AG04449 (cell line): ENCODE data around the gene ARHGEF37.
A peak's percentile ranks its signal among the peaks of the same experiment; 100 is the strongest.

Experiments used
- CTCF ChIA-PET: fragments of 350-600 bp; formaldehyde crosslinking; extraction: SDS; loops from one replicate; lab custom pipeline; 2021; ENCODE audit warnings: antibody characterized with exemption; lab: Yijun Ruan, JAX
- POLR2A ChIA-PET: fragments of 400-600, 350-600 bp; formaldehyde crosslinking; extraction: SDS; loops from one replicate; lab custom pipeline; 2020; ENCODE audit warnings: antibody characterized with exemption, inconsistent platforms; lab: Yijun Ruan, JAX
- DNase-seq: peaks from one replicate; pipeline ENCODE4 v3.0.0-alpha.2; 2010; ENCODE audit warnings: low read depth, low spot score
- H3K4me3 ChIP-seq: 2 replicates; pipeline ENCODE4 v1.5.1; 2011; ENCODE audit warnings: low read depth, mild to moderate bottlenecking, control low read depth, low read length
- TF ChIP-seq, protein P1 (sequence below): IDR thresholded peaks from one replicate; pipeline ENCODE4 v1.5.1; 2011; ENCODE audit warnings: mild to moderate bottlenecking, moderate library complexity, low read length, control low read depth, inconsistent platforms; ENCODE audit not compliant: insufficient read depth; ENCODE audit errors: missing control alignments

ARHGEF37 gene

GRCh38 chr5:149572576-149573231, 8.6 kb upstream of the ARHGEF37 start:
- POLR2A ChIA-PET: no interaction called here
- CTCF ChIA-PET: interaction anchor here (0.9 to 3.7 kb wide), 4 partner anchors 8 to 205 kb away, joined by 3 to 18 read pairs (median 4); no protein-coding TSS in a partner anchor
- no peak overlapping the region for H3K4me3 ChIP-seq
- DNase-seq: no peak
- TF ChIP-seq, protein P1, sequence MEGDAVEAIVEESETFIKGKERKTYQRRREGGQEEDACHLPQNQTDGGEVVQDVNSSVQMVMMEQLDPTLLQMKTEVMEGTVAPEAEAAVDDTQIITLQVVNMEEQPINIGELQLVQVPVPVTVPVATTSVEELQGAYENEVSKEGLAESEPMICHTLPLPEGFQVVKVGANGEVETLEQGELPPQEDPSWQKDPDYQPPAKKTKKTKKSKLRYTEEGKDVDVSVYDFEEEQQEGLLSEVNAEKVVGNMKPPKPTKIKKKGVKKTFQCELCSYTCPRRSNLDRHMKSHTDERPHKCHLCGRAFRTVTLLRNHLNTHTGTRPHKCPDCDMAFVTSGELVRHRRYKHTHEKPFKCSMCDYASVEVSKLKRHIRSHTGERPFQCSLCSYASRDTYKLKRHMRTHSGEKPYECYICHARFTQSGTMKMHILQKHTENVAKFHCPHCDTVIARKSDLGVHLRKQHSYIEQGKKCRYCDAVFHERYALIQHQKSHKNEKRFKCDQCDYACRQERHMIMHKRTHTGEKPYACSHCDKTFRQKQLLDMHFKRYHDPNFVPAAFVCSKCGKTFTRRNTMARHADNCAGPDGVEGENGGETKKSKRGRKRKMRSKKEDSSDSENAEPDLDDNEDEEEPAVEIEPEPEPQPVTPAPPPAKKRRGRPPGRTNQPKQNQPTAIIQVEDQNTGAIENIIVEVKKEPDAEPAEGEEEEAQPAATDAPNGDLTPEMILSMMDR: no peak

DNA sequence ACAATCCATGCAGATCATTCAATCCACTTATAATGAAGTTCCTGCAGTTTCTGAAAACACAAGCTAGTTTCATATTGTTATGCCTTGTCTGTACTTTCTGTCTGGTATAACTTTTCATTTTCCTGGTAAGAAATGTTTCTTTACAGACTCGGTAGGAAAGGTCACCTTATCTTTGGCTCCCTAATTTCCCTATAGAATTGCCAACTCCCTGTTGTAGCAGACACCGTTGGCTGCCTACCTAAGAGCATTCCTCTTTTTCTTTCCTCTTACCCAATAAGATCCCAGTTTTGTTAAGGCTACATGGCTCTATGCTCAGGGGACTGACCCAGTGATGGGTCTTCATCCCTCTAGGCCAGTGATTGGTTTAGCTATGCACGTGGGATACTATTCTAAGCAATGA, 6.2 kb upstream of the ARHGEF37 start:
- CTCF ChIA-PET: interaction anchor here (0.9 to 3.7 kb wide), 2 partner anchors 10 to 135 kb away, joined by 3 to 18 read pairs; no protein-coding TSS in a partner anchor
- DNase-seq: no peak
- TF ChIP-seq, protein P1: no peak
- POLR2A ChIA-PET: no interaction called here
- no peak overlapping the region for H3K4me3 ChIP-seq

- ChIA-PET POLR2A (no interaction called here), CTCF (interaction anchor here (0.9 to 3.7 kb wide), 4 partner anchors 8 to 136 kb away, joined by 3 to 18 read pairs (median 4); no protein-coding TSS in a partner anchor)
- DNase-seq: no peak
- TF ChIP-seq, protein P1: no peak
- H3K4me3 ChIP-seq: no peak overlapping the region
These were observed 5.3 kb upstream of the ARHGEF37 start for GRCh38 chr5:149576021-149576420.

GRCh38 chr5:149578896-149579295, 2.4 kb upstream of the ARHGEF37 start:
- ChIA-PET CTCF (interaction anchor here (0.6 to 6.9 kb wide), 7 partner anchors 14 to 211 kb away, joined by 3 to 36 read pairs (median 4); no protein-coding TSS in a partner anchor), POLR2A (interaction anchor here (1.0 kb wide), 1 partner anchor 157 kb away, joined by 3 read pairs; no protein-coding TSS in a partner anchor)
- TF ChIP-seq, protein P1: no peak
- no peak overlapping the region for H3K4me3 ChIP-seq
- DNase-seq: no peak

GRCh38 chr5:149580808-149581191, 498 bp upstream of the ARHGEF37 start:
- H3K4me3 ChIP-seq: peak overlapping the region; percentile 57
- POLR2A ChIA-PET: interaction anchor here (0.6 kb wide), 1 partner anchor 16 kb away, joined by 3 read pairs; no protein-coding TSS in a partner anchor
- TF ChIP-seq, protein P1: no peak
- DNase-seq: no peak
- CTCF ChIA-PET: interaction anchor here (0.9 to 6.9 kb wide), 5 partner anchors 16 to 215 kb away, joined by 4 to 36 read pairs (median 9); no protein-coding TSS in a partner anchor
